B cell (primary cell): ENCODE data around the gene ADARB2. TPM values are rescaled to one million over a fixed set of nuclear protein-coding genes. Genes with fewer than 3 reads are reported as not detected.

Experiments used
- ATAC-seq: fragments of 200-7000 bp; cut with Tn5 transposase; one replicate; pipeline ENCODE4 v1.10.0; 2021; ENCODE audit warnings: low read depth, mild to moderate bottlenecking, moderate number of reproducible peaks, moderate library complexity
- CTCF ChIA-PET: fragments of 350-600 bp; sonication (Branson Sonifier 250); formaldehyde crosslinking; loops from one replicate; lab custom pipeline; 2021; ENCODE audit warnings: antibody characterized with exemption, inconsistent platforms; lab: Charles Lee
- POLR2A ChIA-PET: fragments of 350-600 bp; sonication (Branson Sonifier 250); formaldehyde crosslinking; loops from one replicate; lab custom pipeline; 2021; ENCODE audit warnings: antibody characterized with exemption; lab: Charles Lee
- DNase-seq: peaks from one replicate; pipeline ENCODE4 v3.0.0; 2013
- H2AFZ ChIP-seq: 2 replicates; pipeline ENCODE4 v1.6.1; 2012; ENCODE audit warnings: mild to moderate bottlenecking, low read depth, low read length; ENCODE audit not compliant: insufficient read depth, poor library complexity, severe bottlenecking
- H3K27ac ChIP-seq, 2 donors: 1 replicate in 1 of 2; 2 replicates in 1 of 2; pipeline ENCODE4 v1.5.1; 2012 to 2013; ENCODE audit warnings: low read length in 2 of 2, mild to moderate bottlenecking in 2 of 2, moderate library complexity in 1 of 2
- H3K27me3 ChIP-seq, 4 experiments: fragments of 200-600 bp in 1 of 4; sonication (generic) in 1 of 4; replicated peaks in 1 of 4; 1 replicate in 2 of 4; 2 replicates in 2 of 4; pipeline versions ENCODE4 v1.6.1 to v1.7.0; 2013 to 2016; ENCODE audit warnings: low read length in 3 of 4, mild to moderate bottlenecking in 2 of 4, mixed read lengths in 1 of 4, moderate library complexity in 1 of 4; ENCODE audit not compliant: insufficient read depth in 4 of 4, control insufficient read depth in 3 of 4; ENCODE audit errors: control extremely low read depth in 1 of 4
- H3K36me3 ChIP-seq, 2 experiments: replicated peaks in 1 of 2; 1 replicate in 1 of 2; 2 replicates in 1 of 2; pipeline versions ENCODE4 v1.6.1 to v1.7.1; 2013; ENCODE audit warnings: low read length in 1 of 2; ENCODE audit not compliant: insufficient read depth in 2 of 2, control insufficient read depth in 1 of 2; ENCODE audit errors: control extremely low read depth in 1 of 2, extremely low read depth in 1 of 2
- H3K4me1 ChIP-seq, 2 donors: fragments of 200-600 bp in 1 of 2; sonication (generic) in 1 of 2; 1 replicate in 1 of 2; 2 replicates in 1 of 2; pipeline versions ENCODE4 v1.5.1 to v1.6.1; 2013 to 2017; ENCODE audit warnings: low read length in 2 of 2; ENCODE audit not compliant: control insufficient read depth in 2 of 2, insufficient read depth in 2 of 2
- H3K4me2 ChIP-seq: replicated peaks from 2 replicates; pipeline ENCODE3; 2012; ENCODE audit warnings: mild to moderate bottlenecking, low read depth, low read length; ENCODE audit not compliant: poor library complexity, severe bottlenecking
- H3K4me3 ChIP-seq, 5 experiments: fragments of 200-600 bp in 1 of 5; sonication (generic) in 1 of 5; 1 replicate in 3 of 5; 2 replicates in 2 of 5; pipeline versions ENCODE4 v1.5.1 to v1.7.0; 2011 to 2016; ENCODE audit warnings: low read length in 4 of 5, mild to moderate bottlenecking in 4 of 5, low read depth in 2 of 5, control low read depth in 1 of 5, moderate library complexity in 1 of 5; ENCODE audit not compliant: insufficient read depth in 1 of 5; ENCODE audit errors: control extremely low read depth in 1 of 5, extremely low read depth in 1 of 5
- H3K79me2 ChIP-seq: fragments of 200-600 bp; sonication (generic); one replicate; pipeline ENCODE4 v1.6.0; 2016; ENCODE audit warnings: low read length; ENCODE audit not compliant: control insufficient read depth, insufficient read depth
- H3K9ac ChIP-seq: fragments of 200-600 bp; sonication (generic); 2 replicates; pipeline ENCODE4 v1.6.1; 2017; ENCODE audit warnings: mild to moderate bottlenecking, low read length, moderate library complexity
- H3K9me3 ChIP-seq, 3 donors: one replicate each; pipeline versions ENCODE4 v1.6.1 to v1.7.1; 2013; ENCODE audit warnings: low read length in 2 of 3; ENCODE audit not compliant: control insufficient read depth in 2 of 3, insufficient read depth in 1 of 3; ENCODE audit errors: control extremely low read depth in 1 of 3
- H4K20me1 ChIP-seq: 2 replicates; pipeline ENCODE4 v1.6.0; 2012; ENCODE audit warnings: mild to moderate bottlenecking, low read length; ENCODE audit not compliant: insufficient read depth, control insufficient read depth, poor library complexity, severe bottlenecking
- H3K27ac Mint-ChIP-seq: one replicate; pipeline ENCODE4 v1.8.0; 2021; ENCODE audit warnings: mixed read lengths
- H3K27me3 Mint-ChIP-seq: one replicate; pipeline ENCODE4 v1.8.0; 2021; ENCODE audit warnings: mixed read lengths
- H3K4me1 Mint-ChIP-seq: one replicate; pipeline ENCODE4 v1.8.0; 2021; ENCODE audit warnings: mixed read lengths
- H3K4me3 Mint-ChIP-seq: one replicate; pipeline ENCODE4 v1.8.0; 2021; ENCODE audit warnings: mixed read lengths
- H3K9me3 Mint-ChIP-seq: one replicate; pipeline ENCODE4 v1.8.0; 2022; ENCODE audit warnings: mixed read lengths; ENCODE audit not compliant: insufficient read depth
- CTCF ChIP-seq: fragments of 200-600 bp; IDR thresholded peaks from one replicate; pipeline ENCODE4 v1.8.0; 2022; ENCODE audit warnings: antibody characterized with exemption, mild to moderate bottlenecking
- EZH2 ChIP-seq: IDR thresholded peaks from 2 replicates; pipeline ENCODE4 v1.6.1; 2012; ENCODE audit warnings: borderline replicate concordance, low read depth, mild to moderate bottlenecking, moderate library complexity, low read length; ENCODE audit not compliant: insufficient read depth, poor library complexity, severe bottlenecking
- WGBS: methylation state at CpG from one replicate; pipeline ENCODE4 v1.1.5; 2013; ENCODE audit warnings: missing lambda C conversion rate; ENCODE audit not compliant: insufficient coverage; 5-methylcytosine and 5-hydroxymethylcytosine counted together
- intact Hi-C: fragments of 100-400 bp; cut with micrococcal nuclease; formaldehyde crosslinking; loops from one replicate; pipeline ENCODE4 v1.10.0; 2022
- polyA plus RNA-seq: library from polyadenylated mRNA; depleted of rRNA; stranded (reverse); fragments of >200 nt; gene quantifications from 2 replicates; pipeline ENCODE4 v1.2.3, GENCODE V29; 2012
- total RNA-seq, 2 donors: library from RNA; stranded (reverse); fragments of 120-200 nt in 1 of 2; gene quantifications; 1 replicate in 1 of 2; 2 replicates in 1 of 2; pipeline versions ENCODE4 v1.2.3 to v1.2.4, GENCODE V29; 2013 to 2022

The ADARB2 gene
- total and polyA plus RNA-seq, 2 donors (not counting 1 experiment from before 2014, with no cell fraction given): 0.13 to 0.96 TPM

- Histone ChIP-seq H3K27ac (no peak overlapping the region), H4K20me1 (no peaks in the 10 kb centered on the region)
Observed at GRCh38 chr10:1422275-1422674, 315.1 kb downstream of the ADARB2 start.

More at GRCh38 chr10:1422275-1422674, 315.1 kb downstream of the ADARB2 start:
- intact Hi-C loops: loop anchor here (5.0 to 10.0 kb wide), 2 partner anchors 513 to 1620 kb away; no protein-coding TSS in a partner anchor
- Histone ChIP-seq H3K27me3 (no peaks in the 10 kb centered on the region), H3K9me3 (peaks cover 0 to 4% (median 0%) of the 10 kb centered on the region in 3 donors), H3K79me2 (no peaks in the 10 kb centered on the region), H3K4me1 (peaks cover 61 to 68% of the 10 kb centered on the region in 2 donors), H3K9ac (no peak overlapping the region), H3K36me3 (no peaks in the 10 kb centered on the region), H3K4me2 (no peak overlapping the region), H2AFZ (no peak overlapping the region), H3K4me3 (no peak overlapping the region)
- H3K27me3 Mint-ChIP-seq: no peaks in the 10 kb centered on the region
- no peak overlapping the region for H3K4me3 Mint-ChIP-seq
- 93% methylated on average over 6 of the region's 8 CpGs for WGBS
- H3K9me3 Mint-ChIP-seq: no peaks in the 10 kb centered on the region
- TF ChIP-seq CTCF (no peak), EZH2 (no peak)
- DNase-seq (no peak), ATAC-seq (no peak)
- peaks cover 66% of the 10 kb centered on the region for H3K4me1 Mint-ChIP-seq
- ChIA-PET POLR2A (no interaction called here), CTCF (interaction anchor here (0.7 to 2.9 kb wide), 9 partner anchors 13 to 502 kb away, joined by 3 to 14 read pairs (median 5); partner anchors contain the start of gene ADARB2)
- no peak overlapping the region for H3K27ac Mint-ChIP-seq
